DMS53 treated with DMSO at 0.1 percent for 48 hours (cell line): ENCODE measurements around the gene TFAP2E.
A peak's percentile ranks its signal among the peaks of the same experiment; 100 is the strongest.

ENCODE experiments used
- DNase-seq: peaks from one replicate; lab custom pipeline; 2025; ENCODE audit not compliant: unreplicated experiment; lab: John Stamatoyannopoulos, UW

The TFAP2E gene

GRCh38 chr1:35573198-35574124, at the start of gene TFAP2E:
Gene TFAP2E (plus strand): TSS chr1:35573314. CDS start chr1:35573578, 264 bp downstream.
- DNase-seq = no peak

- DNase-seq = peak; percentile 67
These were observed 49.0 kb upstream of the TFAP2E start for GRCh38 chr1:35524106-35524505.

GRCh38 chr1:35530168-35530567, 42.9 kb upstream of the TFAP2E start:
- no peak for DNase-seq

GRCh38 chr1:35530946-35531345, 42.2 kb upstream of the TFAP2E start:
- no peak for DNase-seq

GRCh38 chr1:35531368-35531767, 41.7 kb upstream of the TFAP2E start:
- no peak for DNase-seq

- no peak for DNase-seq
These were observed 40.5 kb upstream of the TFAP2E start for GRCh38 chr1:35532497-35533223.

- no peak for DNase-seq
These were observed 39.5 kb upstream of the TFAP2E start for GRCh38 chr1:35533586-35533985.

- no peak for DNase-seq
These were observed 37.9 kb upstream of the TFAP2E start for GRCh38 chr1:35535243-35535642.

- DNase-seq = no peak
These were observed 36.5 kb upstream of the TFAP2E start for GRCh38 chr1:35536556-35537162.

- DNase-seq = no peak
These were observed 35.3 kb upstream of the TFAP2E start for GRCh38 chr1:35537806-35538205.

GRCh38 chr1:35539073-35539823, 33.9 kb upstream of the TFAP2E start:
- DNase-seq = no peak

GRCh38 chr1:35539824-35540261, 33.3 kb upstream of the TFAP2E start:
- DNase-seq = no peak

GRCh38 chr1:35544976-35545375, 28.1 kb upstream of the TFAP2E start:
- peak; percentile 48 for DNase-seq

- DNase-seq = no peak
These were observed 26.5 kb upstream of the TFAP2E start for GRCh38 chr1:35546614-35547013.

- no peak for DNase-seq
These were observed 19.3 kb upstream of the TFAP2E start for GRCh38 chr1:35553851-35554250.

GRCh38 chr1:35554266-35555211, 18.6 kb upstream of the TFAP2E start:
- peak; percentile 43 for DNase-seq

- DNase-seq = no peak
These were observed 17.9 kb upstream of the TFAP2E start for GRCh38 chr1:35555212-35555584.

- DNase-seq = peak; percentile 91
These were observed 17.3 kb upstream of the TFAP2E start for GRCh38 chr1:35555601-35556477.
